WERI-Rb-1 (cell line): ENCODE measurements around the gene AQR.
"Not testable (repeated sequence)": the region's sequence is repeated elsewhere in the genome, so short reads cannot be mapped to it uniquely, and the experiment has no call there.

ENCODE experiments used
- DNase-seq: peaks from one replicate; pipeline ENCODE4 v3.0.0-alpha.2; 2020
- H3K27ac ChIP-seq: fragments of 250-450 bp; sonication (Bioruptor Pico); 2 replicates; pipeline ENCODE4 v1.5.1; 2020; ENCODE audit warnings: mild to moderate bottlenecking, moderate library complexity
- H3K27me3 ChIP-seq: fragments of 250-450 bp; sonication (Bioruptor Pico); 2 replicates; pipeline ENCODE4 v1.5.1; 2021; ENCODE audit warnings: mild to moderate bottlenecking, low read depth, moderate library complexity; ENCODE audit not compliant: insufficient read depth, severe bottlenecking
- H3K36me3 ChIP-seq: fragments of 250-450 bp; sonication (Bioruptor Pico); 2 replicates; pipeline ENCODE4 v1.5.1; 2020; ENCODE audit warnings: mild to moderate bottlenecking, moderate library complexity
- H3K4me3 ChIP-seq: 2 replicates; pipeline ENCODE4 v1.5.1; 2011; ENCODE audit warnings: low read depth, mild to moderate bottlenecking, control low read depth, low read length
- H3K9me3 ChIP-seq: fragments of 250-450 bp; sonication (Bioruptor Pico); 2 replicates; pipeline ENCODE4 v1.5.1; 2021; ENCODE audit warnings: mild to moderate bottlenecking, moderate library complexity; ENCODE audit not compliant: severe bottlenecking
- CTCF ChIP-seq: IDR thresholded peaks from 2 replicates; pipeline ENCODE4 v1.5.1; 2011; ENCODE audit warnings: low read depth, mild to moderate bottlenecking, control low read depth, inconsistent platforms, low read length

AQR gene

DNA sequence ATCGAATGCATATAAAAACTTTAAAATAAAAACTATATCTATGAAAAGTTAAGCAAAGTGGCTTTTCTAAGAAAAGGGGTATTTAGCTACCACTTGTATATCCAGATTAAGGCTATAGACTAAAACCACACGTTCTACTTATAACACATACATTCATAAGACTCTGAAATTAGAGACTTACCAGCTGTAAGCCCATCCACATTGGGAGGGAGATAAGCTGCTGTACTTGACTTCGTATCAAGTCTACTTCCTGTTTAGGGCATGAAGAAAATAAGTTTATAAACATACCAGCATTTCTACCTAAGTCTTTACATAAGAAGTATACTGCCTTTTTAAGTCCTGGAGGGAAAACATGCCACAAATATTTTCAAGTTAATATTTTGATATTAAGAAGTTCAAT is 27.7 kb downstream of the AQR start:
- Histone ChIP-seq H3K4me3 (no peak overlapping the region), H3K27ac (no peak overlapping the region), H3K27me3 (no peaks in the 10 kb centered on the region), H3K36me3 (peaks cover 60% of the 10 kb centered on the region), H3K9me3 (no peaks in the 10 kb centered on the region)
- DNase-seq, result no peak
- no peak for TF ChIP-seq CTCF

DNA sequence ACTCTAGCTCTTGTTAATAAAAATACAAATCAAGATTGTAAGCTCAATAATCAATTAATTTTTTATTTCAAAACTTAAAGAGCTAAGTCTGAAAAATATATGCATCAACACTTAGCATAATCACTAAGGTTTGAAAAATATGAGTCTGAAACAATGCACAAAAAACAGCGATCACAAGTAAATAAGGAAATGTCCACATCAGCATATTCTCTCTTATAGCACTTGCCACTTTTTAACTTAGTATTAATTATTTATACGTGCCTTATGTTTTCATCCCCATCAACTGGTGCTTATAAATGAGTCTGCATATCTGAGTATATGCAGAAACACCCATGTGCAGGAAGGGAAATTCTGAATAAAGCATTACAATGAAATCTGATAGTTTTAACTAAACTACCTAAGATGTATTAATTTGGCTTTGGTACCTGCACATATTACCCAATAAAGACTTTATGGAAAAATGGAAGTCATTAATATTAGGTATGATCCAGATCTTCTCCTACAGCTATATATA is 28.3 kb downstream of the AQR start:
- Histone ChIP-seq H3K27ac (no peak overlapping the region), H3K4me3 (no peak overlapping the region), H3K27me3 (no peaks in the 10 kb centered on the region), H3K36me3 (peaks cover 60% of the 10 kb centered on the region), H3K9me3 (no peaks in the 10 kb centered on the region)
- TF ChIP-seq CTCF, result no peak
- DNase-seq, result no peak

DNA sequence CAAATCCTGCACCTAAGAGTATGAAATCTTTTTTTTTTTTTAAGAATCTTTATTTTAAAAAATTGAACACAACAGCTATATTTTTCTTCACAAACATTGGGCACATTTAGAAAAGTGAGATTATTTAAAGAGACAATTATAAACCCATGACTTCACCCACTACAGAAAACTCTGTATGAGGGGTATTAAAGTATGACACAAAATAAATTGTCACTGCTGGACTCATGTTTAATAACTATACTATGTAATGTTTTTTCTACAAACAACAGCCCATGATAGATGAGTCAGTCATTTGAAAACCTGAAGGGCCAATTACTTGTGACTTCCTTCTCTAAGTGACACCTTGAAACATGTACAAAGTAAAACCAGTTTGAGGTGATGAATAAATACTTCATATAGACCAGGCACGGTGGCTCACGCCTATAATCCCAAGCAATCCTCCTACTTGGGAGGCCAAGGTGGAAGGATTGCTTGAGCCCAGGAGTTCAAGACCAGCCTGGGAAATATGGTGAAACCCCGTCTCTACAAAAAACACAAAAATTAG is 36.0 kb downstream of the AQR start:
- H3K27ac ChIP-seq, result no peak overlapping the region
- H3K9me3 ChIP-seq, result no peaks in the 10 kb centered on the region
- peaks cover 50% of the 10 kb centered on the region for H3K36me3 ChIP-seq
- no peak for DNase-seq
- no peak overlapping the region for H3K4me3 ChIP-seq
- no peak for TF ChIP-seq CTCF
- no peaks in the 10 kb centered on the region for H3K27me3 ChIP-seq

- peaks cover 44% of the 10 kb centered on the region for H3K36me3 ChIP-seq
- not testable (repeated sequence) for H3K27ac ChIP-seq, DNase-seq, H3K9me3 ChIP-seq, H3K27me3 ChIP-seq, H3K4me3 ChIP-seq
These were observed 41.2 kb downstream of the AQR start for GRCh38 chr15:34928349-34928748.

GRCh38 chr15:34927726-34928125 is 41.8 kb downstream of the AQR start:
- DNase-seq, result no peak
- no peak for TF ChIP-seq CTCF
- no peaks in the 10 kb centered on the region for H3K9me3 ChIP-seq
- no peak overlapping the region for H3K27ac ChIP-seq
- no peaks in the 10 kb centered on the region for H3K27me3 ChIP-seq
- H3K36me3 ChIP-seq, result peaks cover 44% of the 10 kb centered on the region
- no peak overlapping the region for H3K4me3 ChIP-seq

- H3K27me3 ChIP-seq, result no peaks in the 10 kb centered on the region
- H3K4me3 ChIP-seq, result no peak overlapping the region
- no peak overlapping the region for H3K27ac ChIP-seq
- no peak for DNase-seq
- no peak for TF ChIP-seq CTCF
- H3K36me3 ChIP-seq, result peaks cover 60% of the 10 kb centered on the region
- H3K9me3 ChIP-seq, result no peaks in the 10 kb centered on the region
These were observed 55.2 kb downstream of the AQR start for GRCh38 chr15:34914317-34914716.
